ENCODE data around the gene SLC25A11. TPM values are rescaled to one million over a fixed set of nuclear protein-coding genes. Genes with fewer than 3 reads are reported as not detected.

The SLC25A11 gene
- total and polyA plus RNA-seq, 4 donors, result 34.8 to 72.1 (median 54.2) TPM

GRCh38 chr17:4948931-4949320 is 9.1 kb upstream of the SLC25A11 start:
- Histone ChIP-seq H3K9ac (ENCODE audit: insufficient read depth in 1 of 2, low read length in 2 of 2) (peak overlapping the region in 1 of 2 donors; percentile 65), H3K27ac (ENCODE audit: low read depth in 1 of 2, low read length in 1 of 2) (peak overlapping the region; percentile 91 to 97), H3K4me3 (peak overlapping the region; percentile 53), H3K27me3 (ENCODE audit: control insufficient read depth in 3 of 3, insufficient read depth in 3 of 3, low read length in 2 of 3) (no peaks in the 10 kb centered on the region), H3K9me3 (ENCODE audit: control insufficient read depth in 4 of 4, insufficient read depth in 3 of 4, low read length in 3 of 4) (no peaks in the 10 kb centered on the region), H3K36me3 (ENCODE audit: control insufficient read depth in 4 of 4, insufficient read depth in 4 of 4, low read length in 4 of 4) (peaks cover 7 to 20% (median 16%) of the 10 kb centered on the region in 4 donors), H3K4me1 (ENCODE audit: control insufficient read depth in 5 of 5, insufficient read depth in 5 of 5, low read length in 5 of 5) (peaks cover 2 to 30% (median 18%) of the 10 kb centered on the region in 5 donors)
- DNase-seq (peak; percentile 90 to 97 (median 94)), ATAC-seq (ENCODE audit: insufficient read depth, low FRiP score) (peak; percentile 55)
- WGBS, 2 donors, result 1% methylated on average over 29 to 40 of the region's 40 CpGs
- no peak for TF ChIP-seq CTCF (IDR thresholded peaks at IDR 0.05; ENCODE audit: control extremely low read depth, extremely low read depth)

- Histone ChIP-seq H3K4me1 (ENCODE audit: control insufficient read depth in 5 of 5, insufficient read depth in 5 of 5, low read length in 5 of 5) (peaks cover 2 to 27% (median 18%) of the 10 kb centered on the region in 5 donors), H3K27ac (ENCODE audit: low read depth in 1 of 2, low read length in 1 of 2) (peak within 1 kb of the TSS; percentile 91 to 99), H3K9ac (ENCODE audit: insufficient read depth in 1 of 2, low read length in 2 of 2) (peak within 1 kb of the TSS; percentile 37 to 65), H3K4me3 (peak within 1 kb of the TSS; percentile 100), H3K36me3 (ENCODE audit: control insufficient read depth in 4 of 4, insufficient read depth in 4 of 4, low read length in 4 of 4) (peaks cover 7 to 21% (median 18%) of the 10 kb centered on the region in 4 donors), H3K9me3 (ENCODE audit: control insufficient read depth in 4 of 4, insufficient read depth in 3 of 4, low read length in 3 of 4) (no peaks in the 10 kb centered on the region), H3K27me3 (ENCODE audit: control insufficient read depth in 3 of 3, insufficient read depth in 3 of 3, low read length in 2 of 3) (no peaks in the 10 kb centered on the region)
- TF ChIP-seq CTCF (IDR thresholded peaks at IDR 0.05; ENCODE audit: control extremely low read depth, extremely low read depth), result no peak
- peak; percentile 94 to 98 (median 97) for DNase-seq
- WGBS, 2 donors, result 0 to 1% methylated on average over 53 to 59 of the region's 59 CpGs
- ATAC-seq (ENCODE audit: insufficient read depth, low FRiP score), result peak; percentile 71
Observed at GRCh38 chr17:4948166-4948930, 8.5 kb upstream of the SLC25A11 start, which contains the start of gene PFN1. Gene PFN1 (minus strand): TSS chr17:4948530. CDS start chr17:4948394, 136 bp downstream.

GRCh38 chr17:4947411-4948165 is 7.7 kb upstream of the SLC25A11 start:
- TF ChIP-seq CTCF (IDR thresholded peaks at IDR 0.05; ENCODE audit: control extremely low read depth, extremely low read depth), result no peak
- 1% methylated on average over 40 to 56 of the region's 56 CpGs for WGBS, 2 donors

More at GRCh38 chr17:4947411-4948165, 7.7 kb upstream of the SLC25A11 start:
- H3K9me3 ChIP-seq (ENCODE audit: control insufficient read depth in 4 of 4, insufficient read depth in 3 of 4, low read length in 3 of 4), result no peaks in the 10 kb centered on the region
- no peaks in the 10 kb centered on the region for H3K27me3 ChIP-seq (ENCODE audit: control insufficient read depth in 3 of 3, insufficient read depth in 3 of 3, low read length in 2 of 3)
- H3K9ac ChIP-seq (ENCODE audit: insufficient read depth in 1 of 2, low read length in 2 of 2), result peak overlapping the region in 1 of 2 donors; percentile 37
- H3K4me3 ChIP-seq, result peak overlapping the region; percentile 100
- H3K36me3 ChIP-seq (ENCODE audit: control insufficient read depth in 4 of 4, insufficient read depth in 4 of 4, low read length in 4 of 4), result peaks cover 11 to 28% (median 25%) of the 10 kb centered on the region in 4 donors
- H3K4me1 ChIP-seq (ENCODE audit: control insufficient read depth in 5 of 5, insufficient read depth in 5 of 5, low read length in 5 of 5), result peaks cover 2 to 26% (median 18%) of the 10 kb centered on the region in 5 donors
- H3K27ac ChIP-seq (ENCODE audit: low read depth in 1 of 2, low read length in 1 of 2), result peak overlapping the region; percentile 91 to 99
- DNase-seq (peak; percentile 73 to 80 (median 75)), ATAC-seq (ENCODE audit: insufficient read depth, low FRiP score) (peak; percentile 32)

Data from lung (tissue), 12 donors.